NCI-H2081 treated with DMSO at 0.1 percent for 48 hours (cell line): ENCODE results near the gene CARMIL1.
"Not testable (repeated sequence)": the region's sequence is repeated elsewhere in the genome, so short reads cannot be mapped to it uniquely, and the experiment has no call there.

Experiments used
- DNase-seq: peaks from one replicate; lab custom pipeline; 2025; lab: John Stamatoyannopoulos, UW

The CARMIL1 gene

DNA sequence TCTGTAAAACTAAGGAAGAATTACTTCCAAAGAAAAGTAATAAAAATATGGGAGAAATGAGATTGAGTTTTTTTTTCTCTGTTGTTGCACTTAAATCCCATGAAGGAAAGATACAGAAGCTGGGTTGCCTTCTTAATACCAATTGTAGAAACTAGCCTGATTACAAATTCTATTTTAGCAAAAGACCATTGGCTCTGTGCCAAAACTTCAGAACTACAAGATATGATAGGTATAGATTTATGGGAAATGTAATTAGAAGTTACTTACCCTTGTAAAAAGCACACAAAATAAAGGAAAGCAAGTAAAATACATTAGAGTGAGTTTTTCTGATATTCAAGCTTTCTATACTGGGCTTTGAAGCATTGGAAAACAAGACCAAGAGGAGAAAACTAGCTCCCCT lies 299.4 kb downstream of the CARMIL1 start:
- DNase-seq, result no peak

DNA sequence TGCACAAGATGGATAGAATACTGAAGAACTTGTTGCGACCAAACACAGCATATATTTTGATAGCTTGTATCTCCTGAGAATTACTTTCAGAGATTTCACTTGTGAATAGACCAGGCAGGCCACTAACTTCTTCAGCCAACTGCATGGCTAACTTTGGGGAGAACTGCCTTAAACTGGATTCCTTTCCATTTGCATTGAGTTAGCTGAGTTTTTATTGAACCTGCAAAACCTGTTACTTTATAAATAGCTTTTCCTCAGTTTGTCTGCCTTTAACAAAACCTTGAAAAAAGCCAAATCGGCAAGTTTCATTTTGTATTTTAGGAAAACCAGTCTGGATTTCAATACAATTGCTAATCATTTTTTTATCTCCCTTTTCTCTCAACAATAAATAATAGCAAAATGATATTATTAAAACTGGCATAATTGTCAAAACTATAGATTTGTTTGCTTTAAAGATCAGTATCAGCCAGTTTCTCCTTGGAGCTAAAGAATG lies 300.3 kb downstream of the CARMIL1 start:
- DNase-seq, result no peak

- no peak for DNase-seq
Observed at GRCh38 chr6:25579902-25580495, 300.8 kb downstream of the CARMIL1 start.

GRCh38 chr6:25582101-25582500 lies 302.9 kb downstream of the CARMIL1 start:
- no peak for DNase-seq

GRCh38 chr6:25583099-25583498 lies 303.9 kb downstream of the CARMIL1 start:
- no peak for DNase-seq

DNA sequence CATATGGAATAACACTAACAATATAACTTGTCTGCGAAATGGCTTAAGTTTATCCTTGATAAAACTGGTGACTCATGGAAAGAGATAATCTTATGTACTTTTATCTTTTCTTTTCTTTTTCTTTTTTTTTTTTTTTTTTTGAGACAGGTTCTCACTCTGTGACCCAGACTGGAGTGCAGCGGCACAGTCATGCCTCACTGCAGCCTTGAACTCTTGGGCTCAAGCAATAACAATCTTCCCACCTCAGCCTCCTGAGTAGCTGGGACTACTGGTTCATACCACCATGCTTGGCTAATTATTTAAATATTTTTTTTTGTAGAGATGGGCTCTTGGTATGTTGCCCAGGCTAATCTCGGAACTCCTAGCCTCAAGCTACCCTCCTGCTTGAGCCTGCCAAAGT lies 304.7 kb downstream of the CARMIL1 start:
- no peak for DNase-seq

GRCh38 chr6:25585225-25585624 lies 306.1 kb downstream of the CARMIL1 start:
- DNase-seq, result no peak

DNA sequence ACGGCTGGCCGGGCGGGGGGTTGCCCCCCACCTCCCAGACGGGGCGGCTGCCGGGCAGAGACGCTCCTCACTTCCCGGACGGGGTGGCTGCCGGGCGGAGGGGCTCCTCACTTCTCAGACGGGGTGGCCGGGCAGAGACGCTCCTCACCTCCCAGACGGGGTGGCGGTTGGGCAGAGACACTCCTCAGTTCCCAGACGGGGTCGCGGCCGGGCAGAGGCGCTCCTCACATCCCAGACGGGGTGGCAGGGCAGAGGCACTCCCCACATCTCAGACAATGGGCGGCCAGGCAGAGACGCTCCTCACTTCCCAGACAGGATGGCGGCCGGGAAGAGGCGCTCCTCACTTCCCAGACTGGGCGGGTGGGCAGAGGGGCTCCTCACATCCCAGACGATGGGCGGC lies 306.9 kb downstream of the CARMIL1 start:
- DNase-seq, result not testable (repeated sequence)

DNA sequence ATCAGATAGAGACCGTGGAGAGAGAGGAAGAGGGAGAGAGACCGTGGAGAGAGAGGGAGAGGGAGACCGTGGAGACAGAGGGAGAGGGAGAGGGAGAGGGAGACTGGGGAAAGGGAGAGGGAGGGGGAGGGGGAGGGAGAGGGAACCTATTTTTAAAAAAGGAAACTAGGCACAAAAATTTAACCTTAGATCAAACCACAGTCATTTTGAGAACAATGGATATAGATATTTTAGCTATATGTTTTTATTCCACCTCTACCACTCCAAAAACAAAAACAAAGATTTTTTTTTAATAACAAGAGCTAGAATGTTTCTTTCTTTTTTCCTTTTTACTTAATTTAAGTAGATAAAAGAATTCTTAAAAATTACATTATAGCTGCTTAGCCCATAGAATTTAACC lies 307.8 kb downstream of the CARMIL1 start:
- DNase-seq, result no peak

DNA sequence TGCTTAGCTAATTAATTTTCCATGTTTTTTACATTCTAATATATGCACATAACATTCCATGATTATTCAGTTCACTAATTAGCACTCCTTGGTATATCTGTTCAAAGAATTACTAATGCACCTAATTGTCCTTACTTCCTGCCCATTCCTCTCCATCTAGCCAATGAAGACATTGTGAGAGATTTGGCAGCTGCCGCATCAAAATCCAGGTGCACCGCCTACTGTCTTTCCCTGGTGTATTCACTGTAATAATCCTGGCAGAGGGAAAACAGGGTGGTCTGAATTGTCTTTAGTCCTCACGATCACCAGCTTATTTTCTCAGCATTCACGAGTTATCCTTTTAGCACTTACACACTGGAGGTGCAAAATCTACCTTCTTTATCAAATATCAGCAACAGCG lies 311.8 kb downstream of the CARMIL1 start:
- DNase-seq, result peak; percentile 75

- no peak for DNase-seq
Observed at GRCh38 chr6:25596928-25597818, 318.0 kb downstream of the CARMIL1 start.

GRCh38 chr6:25599516-25600085 lies 320.4 kb downstream of the CARMIL1 start:
- DNase-seq, result no peak

GRCh38 chr6:25601800-25602673 lies 322.9 kb downstream of the CARMIL1 start:
- DNase-seq, result no peak

- DNase-seq, result no peak
Observed at GRCh38 chr6:25602674-25602982, 323.5 kb downstream of the CARMIL1 start.

DNA sequence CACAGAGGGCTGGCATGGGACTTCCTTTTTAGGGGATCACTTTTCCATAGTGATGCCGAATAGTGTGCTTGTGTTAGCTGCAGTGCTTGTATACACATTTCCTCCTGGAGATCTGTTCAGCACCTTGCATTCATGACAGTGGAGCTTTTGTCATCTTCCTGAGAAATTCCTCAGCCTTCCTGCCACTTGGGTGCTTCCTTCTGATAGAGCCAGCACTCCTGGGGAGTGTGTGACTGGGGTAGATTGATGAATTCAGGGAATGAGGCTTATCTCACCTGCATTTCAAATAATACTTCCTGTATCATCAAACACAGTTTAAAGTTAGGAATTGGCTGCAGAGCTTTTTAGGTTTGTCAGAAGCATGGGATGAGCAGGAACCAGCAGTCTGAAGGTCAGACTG lies 324.1 kb downstream of the CARMIL1 start:
- no peak for DNase-seq

DNA sequence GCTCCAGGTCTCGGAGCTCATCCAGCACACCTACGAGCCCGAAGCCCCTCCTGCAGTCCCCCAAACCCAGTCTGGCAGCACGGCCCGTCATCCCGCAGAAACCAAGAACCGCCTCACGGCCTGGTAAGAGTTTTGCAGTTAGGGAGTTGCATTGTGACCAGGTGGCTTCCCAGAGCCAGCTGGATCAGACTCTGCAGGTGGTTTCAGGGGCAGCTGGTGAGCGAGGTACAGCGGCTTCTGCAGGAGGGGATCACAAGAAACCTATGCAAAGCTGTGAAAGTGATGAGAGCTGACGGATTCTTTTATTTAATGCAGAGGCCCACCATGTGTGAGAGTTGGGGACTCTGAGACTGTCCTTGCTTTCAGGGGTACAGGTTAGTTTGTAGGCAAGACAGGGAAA lies 327.0 kb downstream of the CARMIL1 start:
- no peak for DNase-seq

DNA sequence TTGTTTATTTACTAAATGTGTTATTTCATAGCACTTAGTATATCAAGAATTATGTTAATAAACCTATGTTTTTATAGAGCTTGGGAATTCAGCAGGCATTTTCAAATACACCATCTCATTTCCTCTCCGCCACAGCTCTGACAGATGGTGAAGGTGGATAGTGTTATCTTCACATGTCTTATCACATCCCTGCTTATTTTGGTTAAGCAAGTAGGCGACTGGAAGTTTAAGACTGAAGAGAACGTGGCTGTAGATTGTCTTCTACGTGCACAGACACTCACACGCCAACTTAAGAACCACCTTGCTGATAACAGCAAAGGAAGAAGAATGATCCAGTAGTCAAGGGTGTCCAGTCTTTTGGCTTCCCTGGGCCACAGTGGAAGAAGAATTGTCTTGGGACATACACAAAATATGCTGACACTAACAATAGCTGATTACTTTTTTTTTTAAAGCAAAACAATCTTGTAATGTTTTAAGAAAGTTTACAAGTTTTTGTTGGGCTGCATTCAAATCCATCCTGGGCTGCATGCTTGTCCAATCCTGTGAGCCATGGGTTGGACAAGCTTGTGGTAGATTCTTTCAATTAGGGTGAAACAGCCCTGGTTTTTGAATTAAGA lies 329.5 kb downstream of the CARMIL1 start:
- no peak for DNase-seq

DNA sequence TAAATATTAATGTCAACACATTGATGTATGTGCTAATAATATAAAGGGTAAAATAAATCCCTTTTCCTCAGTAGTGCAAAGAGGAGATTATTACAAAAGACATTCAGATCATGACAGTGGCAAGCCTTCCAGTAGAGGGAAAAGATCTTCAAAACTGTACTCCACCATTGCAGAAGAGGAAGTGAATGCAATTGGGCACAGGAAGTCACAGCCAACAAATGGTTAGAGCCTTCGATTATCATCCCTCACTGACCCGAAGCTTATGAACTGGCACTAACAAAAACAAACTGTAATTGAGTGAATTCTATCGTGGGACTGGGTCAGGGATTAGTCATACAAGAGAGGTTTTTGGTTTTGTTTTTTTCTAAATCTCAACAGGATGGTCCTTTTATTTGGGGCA lies 333.5 kb downstream of the CARMIL1 start:
- no peak for DNase-seq

DNA sequence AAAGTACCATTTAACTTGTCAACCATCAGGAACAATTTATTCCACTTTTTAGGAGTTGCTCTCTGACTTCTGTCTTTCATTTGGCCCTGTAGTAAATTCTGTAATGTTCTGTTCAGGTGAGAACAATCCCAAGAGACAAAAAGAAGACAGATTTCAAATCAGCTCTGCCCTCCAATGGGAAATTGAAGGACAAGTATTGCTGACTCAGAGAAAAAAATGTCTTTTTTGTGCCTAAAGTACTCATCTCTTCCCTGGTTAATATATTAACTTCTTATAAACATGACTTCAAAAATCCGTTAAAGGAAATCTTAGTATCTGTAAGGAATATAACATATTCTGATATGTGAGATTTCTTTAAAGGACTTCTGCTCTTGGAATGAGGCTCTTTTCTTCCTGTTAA lies 334.2 kb downstream of the CARMIL1 start:
- no peak for DNase-seq

DNA sequence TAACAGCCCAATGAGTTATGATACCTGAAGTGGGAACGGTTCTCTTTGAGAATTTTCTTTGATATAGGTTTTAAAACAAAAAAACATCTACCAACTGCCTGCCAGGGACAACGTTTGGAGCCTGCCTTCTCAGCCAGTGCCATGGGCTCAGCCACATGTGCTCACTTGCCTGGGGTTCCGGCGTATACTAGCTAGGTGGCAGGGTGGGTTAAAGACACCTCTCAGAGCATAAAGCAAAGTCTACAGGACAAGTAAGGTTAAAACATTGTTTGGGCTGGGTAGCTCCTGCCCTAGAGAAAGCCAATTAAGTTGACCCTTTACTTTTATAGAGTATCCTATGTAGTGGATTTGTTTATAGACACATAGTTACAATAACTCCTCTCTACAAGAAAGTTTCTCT lies 334.9 kb downstream of the CARMIL1 start:
- no peak for DNase-seq

DNA sequence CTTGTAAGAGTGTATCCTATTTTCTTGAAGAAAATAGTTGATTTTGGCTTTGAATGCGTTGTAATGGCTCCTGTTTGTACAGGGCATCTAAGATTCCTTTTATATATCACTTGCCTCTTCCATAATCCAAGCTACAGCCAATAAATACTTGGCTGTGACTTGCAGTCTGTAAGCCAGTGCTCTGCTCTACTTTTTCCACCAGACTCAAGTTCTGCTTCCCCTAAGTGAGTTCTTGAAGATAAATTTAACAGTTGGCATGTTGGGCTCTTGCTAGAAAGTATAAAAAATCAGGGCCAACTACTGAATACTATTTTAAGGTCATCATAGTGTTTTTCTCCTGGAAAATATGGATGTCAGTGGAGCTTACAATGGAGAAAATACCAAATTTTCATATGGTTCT lies 336.3 kb downstream of the CARMIL1 start:
- no peak for DNase-seq

DNA sequence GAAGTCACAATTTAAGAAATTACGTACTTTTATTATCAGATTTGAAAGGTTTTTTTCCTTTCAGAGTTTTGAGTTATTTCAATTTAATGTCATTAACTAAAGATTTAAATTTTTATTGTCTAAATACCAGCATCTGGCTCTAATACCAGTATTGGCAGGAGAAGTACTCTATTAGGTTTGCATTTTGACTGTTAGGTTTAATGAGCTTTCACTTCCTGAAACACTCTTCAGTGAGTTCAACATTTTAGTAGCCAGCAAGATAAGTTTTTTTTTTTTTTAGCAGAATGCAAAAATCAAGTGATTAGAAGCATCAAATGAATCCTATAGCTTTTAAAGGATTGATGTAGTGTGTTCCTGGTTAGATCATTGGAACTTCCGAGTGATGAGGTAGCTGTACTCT lies 338.8 kb downstream of the CARMIL1 start:
- DNase-seq, result no peak
